K562 (cell line): ENCODE data around the gene ABHD18. TPM values are rescaled to one million over a fixed set of nuclear protein-coding genes. Genes with fewer than 3 reads are reported as not detected.

Experiments used
- ATAC-seq: fragments of 200-7000 bp; cut with Tn5 transposase; 3 replicates; pipeline ENCODE4 v1.9.1; 2020; ENCODE audit warnings: moderate library complexity
- BruUV-seq: library from RNA; stranded (reverse); fragments of 400-500 nt; replicated peaks from 2 replicates; lab custom pipeline; 2021; lab: Mats Ljungman, UMichigan
- CTCF ChIA-PET: fragments of 300-600 bp; formaldehyde crosslinking; extraction: SDS; loops from one replicate; lab custom pipeline; 2021; ENCODE audit warnings: low intra/inter-chr PET ratio; lab: Yijun Ruan, JAX
- POLR2A ChIA-PET: fragments of 300-600, 350-650 bp; sonication (Branson Sonifier 250); formaldehyde crosslinking; extraction: SDS; loops from one replicate; lab custom pipeline; 2021; ENCODE audit warnings: antibody characterized with exemption, inconsistent platforms; lab: Yijun Ruan, JAX
- DNase-seq, 4 experiments: peaks; one replicate each; pipeline versions ENCODE4 v3.0.0 to v3.0.0-alpha.2; 2011 to 2018; ENCODE audit warnings: low spot score in 3 of 4, mixed read lengths in 3 of 4; ENCODE audit errors: extremely low read depth in 1 of 4
- FAIRE-seq: peaks from 2 replicates; lab custom pipeline; 2011; peaks lifted over from hg19 to GRCh38; lab: Jason Lieb, UNC
- H2AFZ ChIP-seq: 2 replicates; pipeline ENCODE4 v1.6.0; 2011; ENCODE audit warnings: low read depth, low read length, control low read depth, inconsistent platforms
- H3K27ac ChIP-seq: fragments of 200-600 bp; 3 replicates; pipeline ENCODE4 v1.8.0; 2011; ENCODE audit warnings: low read depth, mild to moderate bottlenecking, control low read depth, inconsistent platforms, low read length, moderate library complexity, mixed read lengths; ENCODE audit errors: extremely low read depth
- H3K27me3 ChIP-seq, 2 experiments: fragments of 300-600 bp in 1 of 2; 2 replicates in 1 of 2; 3 replicates in 1 of 2; pipeline versions ENCODE4 v1.6.0 to v1.8.0; 2011; ENCODE audit warnings: inconsistent platforms in 2 of 2, low read length in 2 of 2, mild to moderate bottlenecking in 1 of 2, mixed read lengths in 1 of 2, moderate library complexity in 1 of 2; ENCODE audit not compliant: control insufficient read depth in 2 of 2, insufficient read depth in 2 of 2
- H3K36me3 ChIP-seq: fragments of 300-600 bp; 3 replicates; pipeline ENCODE4 v1.8.0; 2011; ENCODE audit warnings: mild to moderate bottlenecking, low read length, inconsistent platforms; ENCODE audit not compliant: control insufficient read depth, insufficient read depth
- H3K4me1 ChIP-seq, 2 experiments: fragments of 200-600 bp in 1 of 2; replicated peaks in 1 of 2; 2 replicates in 1 of 2; 3 replicates in 1 of 2; pipeline versions ENCODE4 v1.5.1 to v1.8.0; 2011; ENCODE audit warnings: inconsistent platforms in 2 of 2, low read length in 2 of 2, mild to moderate bottlenecking in 1 of 2, mixed read lengths in 1 of 2, moderate library complexity in 1 of 2; ENCODE audit not compliant: control insufficient read depth in 2 of 2, insufficient read depth in 2 of 2
- H3K4me2 ChIP-seq: 2 replicates; pipeline ENCODE4 v1.6.1; 2011; ENCODE audit warnings: low read length, control low read depth, inconsistent platforms, mixed read lengths; ENCODE audit not compliant: insufficient read depth
- H3K4me3 ChIP-seq: fragments of 200-600 bp; sonication (generic), shearing (Covaris generic); 2 replicates; pipeline ENCODE4 v1.5.1; 2016; ENCODE audit warnings: control low read depth, inconsistent platforms
- H3K79me2 ChIP-seq: fragments of 200-600 bp; 3 replicates; pipeline ENCODE4 v1.8.0; 2011; ENCODE audit warnings: low read length, inconsistent platforms; ENCODE audit not compliant: control insufficient read depth, insufficient read depth
- H3K9ac ChIP-seq, 2 experiments: 2 replicates each; pipeline versions ENCODE4 v1.6.0 to v1.6.1; 2011; ENCODE audit warnings: low read depth in 2 of 2, low read length in 2 of 2, control low read depth in 1 of 2, inconsistent platforms in 1 of 2, mild to moderate bottlenecking in 1 of 2, mixed read lengths in 1 of 2; ENCODE audit not compliant: insufficient read depth in 1 of 2
- H3K9me1 ChIP-seq: one replicate; pipeline ENCODE4 v1.6.0; 2011; ENCODE audit warnings: inconsistent platforms, mild to moderate bottlenecking, low read length, moderate library complexity; ENCODE audit not compliant: control insufficient read depth, insufficient read depth
- H3K9me3 ChIP-seq: replicated peaks from 2 replicates; pipeline ENCODE4 v1.5.1; 2011; ENCODE audit warnings: low read depth, low read length, inconsistent platforms; ENCODE audit not compliant: control insufficient read depth, insufficient read depth
- H4K20me1 ChIP-seq: replicated peaks from 2 replicates; pipeline ENCODE4 v1.6.1; 2011; ENCODE audit warnings: low read length, inconsistent platforms, mixed read lengths; ENCODE audit not compliant: control insufficient read depth, insufficient read depth
- HOXB6 ChIP-seq: fragments of 250-450 bp; sonication (Bioruptor Pico); IDR thresholded peaks from 2 replicates; pipeline ENCODE4 v1.5.1; 2022; ENCODE audit warnings: mild to moderate bottlenecking, borderline replicate concordance
- IRF1 ChIP-seq: sonication (generic); formaldehyde crosslinking; IDR thresholded peaks from 2 replicates; pipeline ENCODE4 v1.8.0; 2022; ENCODE audit warnings: missing genetic modification reagents, mild to moderate bottlenecking, borderline replicate concordance
- KLF16 ChIP-seq: IDR thresholded peaks from 2 replicates; pipeline ENCODE4 v1.6.1; 2016; ENCODE audit warnings: antibody characterized with exemption
- MCM7 ChIP-seq, 2 experiments: fragments of 450-650 bp; IDR thresholded peaks; 2 replicates each; pipeline ENCODE4 v1.6.1; 2016 to 2018
- NRF1 ChIP-seq, 2 experiments: fragments of 450-650 bp; IDR thresholded peaks in 1 of 2; conservative IDR thresholded peaks in 1 of 2; 2 replicates each; pipeline ENCODE4 v1.6.1; 2014; ENCODE audit warnings: mild to moderate bottlenecking in 2 of 2
- POLR2B ChIP-seq: fragments of 450-650 bp; IDR thresholded peaks from 2 replicates; pipeline ENCODE4 v1.6.1; 2018; ENCODE audit warnings: low read depth; ENCODE audit not compliant: partially characterized antibody
- SMAD3 ChIP-seq: fragments of 450-650 bp; formaldehyde crosslinking; conservative IDR thresholded peaks from 2 replicates; pipeline ENCODE4 v1.4.0; 2020; ENCODE audit warnings: mild to moderate bottlenecking
- ZNF3 ChIP-seq: fragments of 250-450 bp; sonication (Bioruptor Pico); IDR thresholded peaks from 2 replicates; pipeline ENCODE4 v1.5.0; 2021; ENCODE audit warnings: mild to moderate bottlenecking, moderate library complexity
- ZNF408 ChIP-seq: fragments of 250-450 bp; sonication (Bioruptor Pico); IDR thresholded peaks from 2 replicates; pipeline ENCODE4 v1.4.0; 2020; ENCODE audit warnings: low read depth, mild to moderate bottlenecking, moderate library complexity
- ZNF644 ChIP-seq: fragments of 200-800 bp; sonication (Bioruptor generic); IDR thresholded peaks from 2 replicates; pipeline ENCODE4 v1.6.1; 2016; ENCODE audit warnings: low read depth, missing genetic modification characterization, missing compliant biosample characterization
- ZNF717 ChIP-seq: fragments of 250-450 bp; sonication (Bioruptor Pico); IDR thresholded peaks from 2 replicates; pipeline ENCODE4 v1.5.0; 2021
- ZNF76 ChIP-seq: fragments of 250-450 bp; sonication (Bioruptor Pico); IDR thresholded peaks from 2 replicates; pipeline ENCODE4 v1.4.0; 2020; ENCODE audit warnings: mild to moderate bottlenecking, moderate library complexity, borderline replicate concordance
- WGBS: fragments of 100-300 bp; shearing (Covaris generic); methylation state at CpG from one replicate; pipeline ENCODE4 v1.1.6; 2016; ENCODE audit warnings: low coverage, mixed read lengths; ENCODE audit not compliant: insufficient coverage; ENCODE audit errors: missing lambda C conversion rate; 5-methylcytosine and 5-hydroxymethylcytosine counted together
- in situ Hi-C: fragments of 300-500 bp; cut with MboI; formaldehyde crosslinking; loops from 4 replicates; pipeline ENCODE4 v1.15.0; 2018; ENCODE audit warnings: inconsistent platforms, mixed read lengths
- intact Hi-C: fragments of 100-400 bp; cut with micrococcal nuclease; formaldehyde crosslinking; loops from 2 replicates; pipeline ENCODE4 v1.14.2; 2022
- polyA plus RNA-seq, 8 experiments: library from polyadenylated mRNA; depleted of rRNA in 4 of 8; stranded (reverse) in 5 of 8; unstranded in 3 of 8; fragments of >200 nt; fragmentation: Nextera tagmentation in 2 of 8; fragmentation: Illumina TruSeq in 1 of 8; extraction: Ambion mirVana in 2 of 8; extraction: Trizol in 1 of 8; gene quantifications; 2 replicates each; pipeline versions ENCODE4 v1.2.1 to v1.2.3, GENCODE V29; 2011 to 2014; ENCODE audit warnings: inconsistent platforms in 1 of 8, missing spikeins in 1 of 8
- total RNA-seq, 7 experiments: library from RNA; depleted of rRNA in 6 of 7; stranded (reverse); fragments of >200 nt in 6 of 7; fragmentation: Illumina TruSeq in 2 of 7; extraction: Trizol in 2 of 7; gene quantifications; 2 replicates each; pipeline versions ENCODE4 v1.2.1 to v1.2.3, GENCODE V29; 2011 to 2021; ENCODE audit warnings: low replicate concordance in 1 of 7
- TF ChIP-seq, protein P1 (sequence below): sonication (generic); formaldehyde crosslinking; IDR thresholded peaks from 2 replicates; pipeline ENCODE4 v1.8.0; 2022; ENCODE audit warnings: mild to moderate bottlenecking, missing genetic modification reagents

ABHD18 gene
- total and polyA plus RNA-seq, 9 of the 15 experiments (the other 6 are each of a cell fraction or from before 2014, with no cell fraction given), result 6.1 to 25.0 (median 16.0) TPM

DNA sequence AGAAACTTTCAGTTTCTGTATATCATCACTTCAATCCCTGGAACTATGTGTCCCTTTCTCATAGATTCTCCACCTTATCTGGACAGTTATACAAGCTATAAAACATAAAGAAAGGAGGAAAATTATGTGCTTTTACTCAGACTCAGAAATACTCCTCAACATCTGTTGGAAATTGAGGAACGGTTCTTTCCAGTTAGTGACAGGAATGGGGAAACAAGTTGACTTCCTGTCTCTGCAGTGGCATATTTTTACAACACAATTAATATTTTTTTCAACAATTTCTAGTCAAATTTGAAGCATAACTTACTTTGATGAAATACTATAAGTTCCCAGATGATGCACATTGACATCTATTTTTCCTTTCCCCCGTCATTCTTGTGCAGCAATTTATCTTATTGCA is 27.9 kb downstream of the ABHD18 start:
- WGBS, result 89% methylated on average over 2 of the region's 2 CpGs
- POLR2A ChIA-PET, result no interaction called here
- H3K79me2 ChIP-seq, result no peaks in the 10 kb centered on the region
- H3K9me3 ChIP-seq, result 0 out of 2 replicates have a peak, but pooled peaks cover 2% of the 10 kb centered on the region
- no peak overlapping the region for H3K9ac ChIP-seq
- BruUV-seq, result no TSS peak
- no peak overlapping the region for H3K27ac ChIP-seq
- H3K4me1 ChIP-seq, result no peaks in the 10 kb centered on the region
- H3K36me3 ChIP-seq, result peaks cover 23% of the 10 kb centered on the region; the same call in 1 of the 3 replicates
- DNase-seq, result no peak
- in situ Hi-C loops, result no loop called here
- TF ChIP-seq HOXB6 (no peak), ZNF76 (CRISPR knock-in tag) (no peak), POLR2B (no peak), ZNF717 (CRISPR knock-in tag) (no peak), ZNF644 (no peak), MCM7 (IDR thresholded peaks at IDR 0.05) (no peak), SMAD3 (CRISPR knock-in tag) (no peak), NRF1 (conservative IDR thresholded peaks at IDR 0.05 in 1 of 2, IDR thresholded peaks at IDR 0.05 in 1 of 2) (no peak), KLF16 (no peak), ZNF3 (no peak), IRF1 (no peak), ZNF408 (CRISPR knock-in tag) (no peak)
- TF ChIP-seq, protein P1, sequence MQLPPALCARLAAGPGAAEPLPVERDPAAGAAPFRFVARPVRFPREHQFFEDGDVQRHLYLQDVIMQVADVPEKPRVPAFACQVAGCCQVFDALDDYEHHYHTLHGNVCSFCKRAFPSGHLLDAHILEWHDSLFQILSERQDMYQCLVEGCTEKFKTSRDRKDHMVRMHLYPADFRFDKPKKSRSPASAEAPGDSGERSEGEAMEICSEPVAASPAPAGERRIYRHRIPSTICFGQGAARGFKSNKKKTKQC, result no peak
- TF ChIP-seq, all 486 proteins: peak for 0
- no peak for ATAC-seq
- H4K20me1 ChIP-seq, result no peaks in the 10 kb centered on the region
- no peaks in the 10 kb centered on the region for H3K9me1 ChIP-seq
- intact Hi-C loops, result no loop called here
- H2AFZ ChIP-seq, result no peak overlapping the region
- CTCF ChIA-PET, result no interaction called here
- no peaks in the 10 kb centered on the region for H3K27me3 ChIP-seq
- no peak for FAIRE-seq
- H3K4me2 ChIP-seq, result no peak overlapping the region
- no peak overlapping the region for H3K4me3 ChIP-seq
